HL-60 (cell line): ENCODE data around the gene CAAP1.

Experiments
- DNase-seq, 2 experiments: peaks; one replicate each; pipeline ENCODE4 v3.0.0-alpha.2; 2010 to 2020; ENCODE audit warnings: low read depth in 1 of 2, low spot score in 1 of 2
- H3K27ac ChIP-seq: fragments of 250-450 bp; sonication (Bioruptor Pico); replicated peaks from 2 replicates; pipeline ENCODE4 v1.5.1; 2020; ENCODE audit warnings: mild to moderate bottlenecking, moderate library complexity
- H3K27me3 ChIP-seq: fragments of 250-450 bp; sonication (Bioruptor Pico); 2 replicates; pipeline ENCODE4 v1.5.1; 2021; ENCODE audit warnings: mild to moderate bottlenecking, moderate library complexity; ENCODE audit not compliant: insufficient read depth, poor library complexity, severe bottlenecking
- H3K4me3 ChIP-seq: replicated peaks from 2 replicates; pipeline ENCODE4 v1.5.1; 2011; ENCODE audit warnings: mild to moderate bottlenecking, control low read depth, low read length; ENCODE audit not compliant: insufficient read depth
- CTCF ChIP-seq: IDR thresholded peaks from one replicate; pipeline ENCODE4 v1.5.1; 2011; ENCODE audit warnings: low read length, control low read depth, inconsistent platforms; ENCODE audit not compliant: insufficient read depth
- GABPA ChIP-seq: IDR thresholded peaks from 2 replicates; pipeline ENCODE4 v1.6.1; 2012; ENCODE audit warnings: low read depth
- POLR2AphosphoS5 ChIP-seq: IDR thresholded peaks from 2 replicates; pipeline ENCODE4 v1.6.1; 2012; ENCODE audit warnings: low read depth
- REST ChIP-seq: IDR thresholded peaks from 2 replicates; pipeline ENCODE4 v1.6.1; 2012; ENCODE audit warnings: low read depth; ENCODE audit not compliant: insufficient replicate concordance
- SPI1 ChIP-seq: IDR thresholded peaks from 2 replicates; pipeline ENCODE4 v1.6.1; 2012; ENCODE audit warnings: low read depth, mild to moderate bottlenecking, borderline replicate concordance

CAAP1 gene

GRCh38 chr9:26802921-26803320 is 89.7 kb downstream of the CAAP1 start:
- DNase-seq = no peak
- TF ChIP-seq GABPA = no peak
- no peak for TF ChIP-seq SPI1
- Histone ChIP-seq H3K4me3 (no peak overlapping the region), H3K27me3 (no peaks in the 10 kb centered on the region), H3K27ac (no peak overlapping the region)

GRCh38 chr9:26801772-26802171 is 90.8 kb downstream of the CAAP1 start:
- TF ChIP-seq GABPA (no peak), POLR2AphosphoS5 (no peak), REST (no peak), SPI1 (no peak), CTCF (no peak)
- DNase-seq = no peak
- Histone ChIP-seq H3K4me3 (no peak overlapping the region), H3K27me3 (no peaks in the 10 kb centered on the region), H3K27ac (no peak overlapping the region)

- no peak for TF ChIP-seq REST
- TF ChIP-seq CTCF = no peak
- no peak for TF ChIP-seq GABPA
- TF ChIP-seq SPI1 = no peak
- no peak for DNase-seq
- H3K27ac ChIP-seq = no peak overlapping the region
- no peak overlapping the region for H3K4me3 ChIP-seq
- H3K27me3 ChIP-seq = no peaks in the 10 kb centered on the region
Measured at GRCh38 chr9:26800322-26800721, 92.3 kb downstream of the CAAP1 start.

- TF ChIP-seq CTCF (no peak), POLR2AphosphoS5 (no peak), SPI1 (no peak), GABPA (no peak), REST (no peak)
- Histone ChIP-seq H3K27me3 (no peaks in the 10 kb centered on the region), H3K4me3 (no peak overlapping the region), H3K27ac (no peak overlapping the region)
- no peak for DNase-seq
Measured at GRCh38 chr9:26791274-26791673, 101.3 kb downstream of the CAAP1 start.
